Measurements from ENCODE around the gene HHIPL1.
"Not testable (repeated sequence)": the region's sequence is repeated elsewhere in the genome, so short reads cannot be mapped to it uniquely, and the experiment has no call there.

Gene HHIPL1

GRCh38 chr14:99658218-99658845 lies 13.4 kb downstream of the HHIPL1 start:
- no peak overlapping the region for H3K4me3 ChIP-seq (ENCODE audit: low read depth, low read length)
- DNase-seq (ENCODE audit: low read depth): no peak
- in situ Hi-C loops (cut with HindIII; ENCODE audit: low sequenced_read_pairs): no loop called here
- TF ChIP-seq CTCF (IDR thresholded peaks at IDR 0.05; ENCODE audit: low read depth, low read length, missing control alignments): no peak

- no peak for DNase-seq (ENCODE audit: low read depth)
- no peak overlapping the region for H3K4me3 ChIP-seq (ENCODE audit: low read depth, low read length)
- TF ChIP-seq CTCF (IDR thresholded peaks at IDR 0.05; ENCODE audit: low read depth, low read length, missing control alignments): no peak
- in situ Hi-C loops (cut with HindIII; ENCODE audit: low sequenced_read_pairs): no loop called here
These were observed 14.4 kb downstream of the HHIPL1 start for GRCh38 chr14:99659333-99659741.

GRCh38 chr14:99660006-99660566 lies 15.2 kb downstream of the HHIPL1 start:
- TF ChIP-seq CTCF (IDR thresholded peaks at IDR 0.05; ENCODE audit: low read depth, low read length, missing control alignments): no peak
- in situ Hi-C loops (cut with HindIII; ENCODE audit: low sequenced_read_pairs): no loop called here
- no peak for DNase-seq (ENCODE audit: low read depth)
- no peak overlapping the region for H3K4me3 ChIP-seq (ENCODE audit: low read depth, low read length)

GRCh38 chr14:99660794-99661193 lies 15.9 kb downstream of the HHIPL1 start:
- TF ChIP-seq CTCF (IDR thresholded peaks at IDR 0.05; ENCODE audit: low read depth, low read length, missing control alignments): no peak
- DNase-seq (ENCODE audit: low read depth): no peak
- in situ Hi-C loops (cut with HindIII; ENCODE audit: low sequenced_read_pairs): no loop called here
- no peak overlapping the region for H3K4me3 ChIP-seq (ENCODE audit: low read depth, low read length)

- in situ Hi-C loops (cut with HindIII; ENCODE audit: low sequenced_read_pairs); DNase-seq (ENCODE audit: low read depth); H3K4me3 ChIP-seq (ENCODE audit: low read depth, low read length): not testable (repeated sequence)
These were observed 16.3 kb downstream of the HHIPL1 start for GRCh38 chr14:99661206-99661605.

- no peak for TF ChIP-seq CTCF (IDR thresholded peaks at IDR 0.05; ENCODE audit: low read depth, low read length, missing control alignments)
These were observed 17.9 kb downstream of the HHIPL1 start for GRCh38 chr14:99662846-99663245.

GRCh38 chr14:99663386-99664057 lies 18.6 kb downstream of the HHIPL1 start:
- no peak overlapping the region for H3K4me3 ChIP-seq (ENCODE audit: low read depth, low read length)
- no peak for TF ChIP-seq CTCF (IDR thresholded peaks at IDR 0.05; ENCODE audit: low read depth, low read length, missing control alignments)
- DNase-seq (ENCODE audit: low read depth): no peak
- in situ Hi-C loops (cut with HindIII; ENCODE audit: low sequenced_read_pairs): no loop called here

More at GRCh38 chr14:99662846-99663245, 17.9 kb downstream of the HHIPL1 start:
- in situ Hi-C loops (cut with HindIII; ENCODE audit: low sequenced_read_pairs): no loop called here
- H3K4me3 ChIP-seq (ENCODE audit: low read depth, low read length): no peak overlapping the region
- no peak for DNase-seq (ENCODE audit: low read depth)
